Left ventricle myocardium inferior (tissue), 1 donor: ENCODE data around the gene DCHS2. TPM values are rescaled to one million over a fixed set of nuclear protein-coding genes. Genes with fewer than 3 reads are reported as not detected.
"Not testable (repeated sequence)": the region's sequence is repeated elsewhere in the genome, so short reads cannot be mapped to it uniquely, and the experiment has no call there.

Experiments
- DNase-seq: peaks from one replicate; pipeline ENCODE4 v3.0.0-alpha.2; 2020
- H3K27ac ChIP-seq: fragments of 200-600 bp; replicated peaks from 2 replicates; pipeline ENCODE4 v1.8.0; 2021
- H3K27me3 ChIP-seq: fragments of 200-600 bp; 2 replicates; pipeline ENCODE4 v1.8.0; 2021; ENCODE audit warnings: low read depth
- H3K36me3 ChIP-seq: fragments of 200-600 bp; 2 replicates; pipeline ENCODE4 v1.8.0; 2021
- H3K4me1 ChIP-seq: fragments of 200-600 bp; 2 replicates; pipeline ENCODE4 v1.8.0; 2021
- H3K4me3 ChIP-seq: fragments of 200-600 bp; 2 replicates; pipeline ENCODE4 v1.8.0; 2021; ENCODE audit warnings: mild to moderate bottlenecking, moderate library complexity
- H3K9me3 ChIP-seq: fragments of 200-600 bp; replicated peaks from 2 replicates; pipeline ENCODE4 v1.8.0; 2021
- intact Hi-C: fragments of 100-400 bp; cut with micrococcal nuclease; formaldehyde crosslinking; loops from one replicate; pipeline ENCODE4 v1.11.0; 2022
- total RNA-seq: library from RNA; stranded (reverse); fragmentation: NEBNext Ultra II Directional; extraction: Animal tissue kit (Norgen Biotek cat#: 25700); gene quantifications from one replicate; pipeline ENCODE4 v1.2.1, GENCODE V29; 2021
- TF ChIP-seq, protein P1 (sequence below): fragments of 200-600 bp; IDR thresholded peaks from 2 replicates; pipeline ENCODE4 v1.8.0; 2021; ENCODE audit warnings: antibody characterized with exemption, mild to moderate bottlenecking, borderline replicate concordance
- donor health status: DM: no; HTN: yes; CAD: no; lungs with severe emphysema.

The DCHS2 gene
- total RNA-seq, 1 donor from 2014 or later = not detected

- Histone ChIP-seq H3K4me3 (no peak overlapping the region), H3K9me3 (peaks cover 27% of the 10 kb centered on the region), H3K27ac (no peak overlapping the region), H3K36me3 (no peaks in the 10 kb centered on the region), H3K27me3 (no peaks in the 10 kb centered on the region), H3K4me1 (no peaks in the 10 kb centered on the region)
- intact Hi-C loops = no loop called here
- no peak for DNase-seq
- TF ChIP-seq, protein P1, sequence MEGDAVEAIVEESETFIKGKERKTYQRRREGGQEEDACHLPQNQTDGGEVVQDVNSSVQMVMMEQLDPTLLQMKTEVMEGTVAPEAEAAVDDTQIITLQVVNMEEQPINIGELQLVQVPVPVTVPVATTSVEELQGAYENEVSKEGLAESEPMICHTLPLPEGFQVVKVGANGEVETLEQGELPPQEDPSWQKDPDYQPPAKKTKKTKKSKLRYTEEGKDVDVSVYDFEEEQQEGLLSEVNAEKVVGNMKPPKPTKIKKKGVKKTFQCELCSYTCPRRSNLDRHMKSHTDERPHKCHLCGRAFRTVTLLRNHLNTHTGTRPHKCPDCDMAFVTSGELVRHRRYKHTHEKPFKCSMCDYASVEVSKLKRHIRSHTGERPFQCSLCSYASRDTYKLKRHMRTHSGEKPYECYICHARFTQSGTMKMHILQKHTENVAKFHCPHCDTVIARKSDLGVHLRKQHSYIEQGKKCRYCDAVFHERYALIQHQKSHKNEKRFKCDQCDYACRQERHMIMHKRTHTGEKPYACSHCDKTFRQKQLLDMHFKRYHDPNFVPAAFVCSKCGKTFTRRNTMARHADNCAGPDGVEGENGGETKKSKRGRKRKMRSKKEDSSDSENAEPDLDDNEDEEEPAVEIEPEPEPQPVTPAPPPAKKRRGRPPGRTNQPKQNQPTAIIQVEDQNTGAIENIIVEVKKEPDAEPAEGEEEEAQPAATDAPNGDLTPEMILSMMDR = no peak
These were observed 273.5 kb downstream of the DCHS2 start for GRCh38 chr4:154218051-154218450.

GRCh38 chr4:154217384-154217783, 274.2 kb downstream of the DCHS2 start:
- DNase-seq, H3K4me1 ChIP-seq, H3K36me3 ChIP-seq, H3K27me3 ChIP-seq, H3K4me3 ChIP-seq, intact Hi-C loops, H3K27ac ChIP-seq: not testable (repeated sequence)
- peaks cover 24% of the 10 kb centered on the region for H3K9me3 ChIP-seq

DNA sequence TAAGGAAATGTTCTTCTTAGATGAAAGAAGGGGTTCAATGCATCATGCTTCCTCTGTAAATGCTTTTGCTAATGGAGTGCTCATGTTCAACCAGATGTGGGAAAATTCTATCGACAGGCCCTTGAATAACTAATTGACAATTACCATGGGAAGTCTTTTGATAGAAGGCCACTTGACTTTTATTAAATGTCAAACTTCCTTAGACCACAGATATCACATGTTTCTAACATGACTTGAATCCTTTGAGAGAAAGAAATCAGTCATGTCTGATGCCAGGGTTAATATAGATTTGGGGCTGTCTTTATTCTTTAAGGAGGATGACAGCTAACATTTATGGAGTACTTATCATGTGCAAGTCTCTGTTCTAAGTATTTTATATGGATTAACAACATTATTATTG, 280.1 kb downstream of the DCHS2 start:
- H3K4me3 ChIP-seq = no peak overlapping the region
- H3K9me3 ChIP-seq = peaks cover 5% of the 10 kb centered on the region
- no peaks in the 10 kb centered on the region for H3K4me1 ChIP-seq
- no peak overlapping the region for H3K27ac ChIP-seq
- intact Hi-C loops = no loop called here
- TF ChIP-seq, protein P1 = no peak
- DNase-seq = no peak
- H3K36me3 ChIP-seq = no peaks in the 10 kb centered on the region
- no peaks in the 10 kb centered on the region for H3K27me3 ChIP-seq

DNA sequence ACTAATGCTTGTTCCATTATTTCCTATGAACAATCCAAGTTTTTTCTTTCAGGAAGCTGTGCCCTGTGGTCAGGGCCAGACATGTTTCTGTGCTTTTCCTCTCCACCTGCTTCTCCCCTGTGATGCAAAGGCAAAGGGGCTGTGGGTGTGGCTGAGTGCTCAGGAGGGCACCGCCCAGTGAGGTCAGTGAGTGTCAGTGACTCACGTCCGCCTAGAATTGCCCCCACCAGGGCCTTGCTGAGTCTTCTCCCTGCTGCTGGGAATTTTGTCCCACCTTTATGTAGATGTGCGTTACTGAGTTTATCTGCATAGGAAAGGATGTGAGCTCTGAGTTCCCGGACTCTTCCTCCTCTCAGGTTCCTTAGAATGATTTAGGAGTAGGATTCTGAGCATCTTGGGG, 283.2 kb downstream of the DCHS2 start:
- H3K27ac ChIP-seq = no peak overlapping the region
- H3K4me1 ChIP-seq = no peaks in the 10 kb centered on the region
- H3K27me3 ChIP-seq = no peaks in the 10 kb centered on the region
- peaks cover 5% of the 10 kb centered on the region for H3K9me3 ChIP-seq
- TF ChIP-seq, protein P1 = no peak
- no peak for DNase-seq
- no peaks in the 10 kb centered on the region for H3K36me3 ChIP-seq
- H3K4me3 ChIP-seq = no peak overlapping the region
- intact Hi-C loops = no loop called here

GRCh38 chr4:154205471-154205870, 286.1 kb downstream of the DCHS2 start:
- H3K27me3 ChIP-seq = no peaks in the 10 kb centered on the region
- no peaks in the 10 kb centered on the region for H3K9me3 ChIP-seq
- TF ChIP-seq, protein P1 = no peak
- H3K4me3 ChIP-seq = no peak overlapping the region
- no peak overlapping the region for H3K27ac ChIP-seq
- H3K36me3 ChIP-seq = no peaks in the 10 kb centered on the region
- no peaks in the 10 kb centered on the region for H3K4me1 ChIP-seq
- intact Hi-C loops = no loop called here
- DNase-seq = no peak

GRCh38 chr4:154194649-154195048, 296.9 kb downstream of the DCHS2 start:
- H3K4me1 ChIP-seq = no peaks in the 10 kb centered on the region
- peaks cover 37% of the 10 kb centered on the region for H3K9me3 ChIP-seq
- H3K36me3 ChIP-seq = no peaks in the 10 kb centered on the region
- TF ChIP-seq, protein P1 = no peak
- intact Hi-C loops = no loop called here
- H3K4me3 ChIP-seq = no peak overlapping the region
- H3K27ac ChIP-seq = no peak overlapping the region
- no peaks in the 10 kb centered on the region for H3K27me3 ChIP-seq
- DNase-seq = no peak
